PFSK-1 (cell line): ENCODE measurements around the gene TELO2.

ENCODE experiments used
- FOXP2 ChIP-seq: optimal IDR thresholded peaks from 2 replicates; pipeline ENCODE3; 2011; ENCODE audit warnings: borderline replicate concordance, control low read depth, inconsistent platforms; ENCODE audit not compliant: insufficient read depth; ENCODE audit errors: extremely low read length, extremely low read depth
- POLR2AphosphoS5 ChIP-seq: IDR thresholded peaks from 2 replicates; pipeline ENCODE4 v1.6.1; 2012; ENCODE audit warnings: low read depth, mild to moderate bottlenecking, control low read depth, low read length, moderate library complexity
- REST ChIP-seq, 2 experiments: IDR thresholded peaks; 2 replicates each; pipeline versions ENCODE4 v1.6.1 to v1.8.0; 2011 to 2012; ENCODE audit warnings: low read depth in 2 of 2, low read length in 2 of 2, control low read depth in 1 of 2, inconsistent platforms in 1 of 2, mild to moderate bottlenecking in 1 of 2, moderate library complexity in 1 of 2; ENCODE audit not compliant: insufficient read depth in 1 of 2
- SIN3A ChIP-seq: IDR thresholded peaks from 2 replicates; pipeline ENCODE4 v1.6.1; 2012; ENCODE audit warnings: mild to moderate bottlenecking, low read length, moderate library complexity, borderline replicate concordance; ENCODE audit not compliant: insufficient read depth
- TAF1 ChIP-seq: IDR thresholded peaks from 2 replicates; pipeline ENCODE4 v1.6.1; 2012; ENCODE audit warnings: low read length, control low read depth, borderline replicate concordance; ENCODE audit not compliant: insufficient read depth

Gene TELO2

DNA sequence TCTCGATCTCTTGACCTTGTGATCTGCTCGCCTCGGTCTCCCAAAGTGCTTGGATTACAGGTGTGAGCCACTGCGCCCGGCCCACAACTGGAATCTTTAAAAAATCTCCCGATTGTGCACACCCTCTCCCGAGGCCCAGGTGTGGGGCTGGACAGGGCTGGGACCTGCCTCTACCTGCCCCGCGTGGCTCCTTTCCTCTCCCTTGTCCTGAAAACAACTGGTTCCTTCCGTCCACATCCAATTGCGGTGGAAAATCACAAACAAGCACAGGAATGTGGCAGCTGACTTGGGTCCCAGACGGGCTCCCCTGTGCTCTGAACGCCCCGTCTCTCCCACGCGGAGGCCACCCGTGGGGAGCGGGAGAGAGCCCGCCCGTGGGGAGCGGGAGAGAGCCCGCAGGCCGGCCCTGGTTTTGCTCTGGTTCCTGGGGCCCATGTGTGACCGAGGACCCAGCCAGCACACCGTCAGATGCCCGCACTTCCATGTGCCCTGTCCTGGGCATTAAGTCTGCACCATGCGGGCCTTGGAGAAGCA lies 37.3 kb downstream of the TELO2 start:
- TF ChIP-seq REST (IDR thresholded peaks at IDR 0.05; ENCODE audit: insufficient read depth in 1 of 2, low read depth in 2 of 2, low read length in 2 of 2), result no peak
- no peak for TF ChIP-seq TAF1
- no peak for TF ChIP-seq FOXP2
- no peak for TF ChIP-seq POLR2AphosphoS5
- no peak for TF ChIP-seq SIN3A

- TF ChIP-seq REST (IDR thresholded peaks at IDR 0.05; ENCODE audit: insufficient read depth in 1 of 2, low read depth in 2 of 2, low read length in 2 of 2) (no peak), SIN3A (no peak), TAF1 (no peak)
Measured at GRCh38 chr16:1530883-1531637, 37.9 kb downstream of the TELO2 start.

DNA sequence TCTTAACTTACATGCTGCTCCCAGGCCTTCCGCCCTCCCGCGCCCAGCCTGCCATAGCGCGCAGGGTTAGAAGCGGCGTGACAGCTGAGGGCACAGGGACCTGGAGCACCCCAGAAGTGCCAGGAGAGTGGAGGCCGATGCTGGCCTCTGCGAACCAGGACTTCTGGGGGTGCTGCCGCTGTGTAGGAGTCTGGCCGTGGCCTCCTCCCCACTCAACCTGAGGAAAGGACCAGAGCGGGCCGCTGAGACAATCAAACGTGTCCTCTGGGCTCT lies 38.4 kb downstream of the TELO2 start:
- no peak for TF ChIP-seq TAF1
- TF ChIP-seq SIN3A, result no peak
- TF ChIP-seq POLR2AphosphoS5, result no peak
- no peak for TF ChIP-seq REST (IDR thresholded peaks at IDR 0.05; ENCODE audit: insufficient read depth in 1 of 2, low read depth in 2 of 2, low read length in 2 of 2)
- no peak for TF ChIP-seq FOXP2

DNA sequence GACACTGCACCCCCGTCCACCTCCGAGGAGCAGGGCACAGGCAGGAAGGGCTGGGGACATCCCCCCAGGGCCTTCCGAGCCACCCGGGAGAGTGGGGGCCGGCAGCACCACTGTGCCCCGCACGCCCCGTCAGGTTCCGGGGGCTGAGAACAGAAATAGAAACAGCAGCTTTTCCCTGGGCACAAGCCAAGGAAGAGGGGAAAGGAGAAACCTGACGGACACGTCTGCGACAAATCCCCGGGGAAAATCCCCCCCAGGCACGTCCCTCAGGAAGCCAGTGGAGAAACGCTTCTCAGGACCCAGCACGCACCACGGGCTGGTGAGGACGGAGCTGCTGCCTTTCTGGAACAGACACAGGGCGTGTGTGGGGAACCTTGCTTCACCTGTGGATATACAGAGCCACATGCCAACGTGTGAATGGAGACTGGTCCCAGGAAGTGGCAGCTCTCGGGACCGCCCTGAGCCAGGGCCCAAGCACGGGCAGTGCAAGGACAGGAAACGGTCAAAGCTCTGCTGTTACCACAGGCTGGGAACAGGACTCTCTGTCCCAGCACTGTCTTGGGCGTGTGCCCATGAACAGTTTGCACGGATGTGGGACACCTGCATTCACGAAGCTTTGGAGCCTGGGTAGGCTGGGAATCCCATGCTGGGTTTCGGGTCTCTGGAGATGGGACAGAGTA lies 39.1 kb downstream of the TELO2 start:
- TF ChIP-seq FOXP2 (no peak), REST (IDR thresholded peaks at IDR 0.05; ENCODE audit: insufficient read depth in 1 of 2, low read depth in 2 of 2, low read length in 2 of 2) (no peak), POLR2AphosphoS5 (no peak), SIN3A (no peak), TAF1 (no peak)
